Right lobe of liver (tissue), 6 donors: ENCODE data around the gene NCMAP. TPM values are rescaled to one million over a fixed set of nuclear protein-coding genes. Genes with fewer than 3 reads are reported as not detected.

Experiments used
- ATAC-seq, 4 donors: fragments of 200-7000 bp; cut with Tn5 transposase; one replicate each; pipeline ENCODE4 v1.9.1; 2020; ENCODE audit warnings: mild to moderate bottlenecking in 4 of 4, moderate library complexity in 4 of 4
- DNase-seq, 3 donors: peaks; one replicate each; pipeline ENCODE4 v3.0.0-alpha.2; 2020
- H3K27ac ChIP-seq, 3 donors: fragments of 200-600 bp; one replicate each; pipeline ENCODE4 v1.8.0; 2022
- H3K27me3 ChIP-seq, 2 donors: fragments of 200-600 bp; one replicate each; pipeline ENCODE4 v1.8.0; 2022
- H3K36me3 ChIP-seq, 4 donors: fragments of 200-600 bp; sonication (generic) in 1 of 4; one replicate each; pipeline versions ENCODE4 v1.5.1 to v1.8.0; 2017 to 2022; ENCODE audit warnings: control low read depth in 1 of 4
- H3K4me1 ChIP-seq, 4 donors: fragments of 200-600 bp; sonication (generic) in 1 of 4; one replicate each; pipeline versions ENCODE4 v1.5.1 to v1.8.0; 2017 to 2022; ENCODE audit warnings: control low read depth in 1 of 4
- H3K4me3 ChIP-seq, 3 donors: fragments of 200-600 bp; one replicate each; pipeline ENCODE4 v1.8.0; 2022
- H3K9me3 ChIP-seq, 4 donors: fragments of 200-600 bp; sonication (generic) in 1 of 4; one replicate each; pipeline versions ENCODE4 v1.5.1 to v1.8.0; 2017 to 2022; ENCODE audit warnings: control low read depth in 1 of 4
- CTCF ChIP-seq, 4 donors: fragments of 200-600 bp in 3 of 4; fragments of 450-650 bp in 1 of 4; IDR thresholded peaks; one replicate each; pipeline versions ENCODE4 v1.5.1 to v1.8.0; 2016 to 2022; ENCODE audit warnings: antibody characterized with exemption in 4 of 4, mild to moderate bottlenecking in 2 of 4
- POLR2A ChIP-seq: fragments of 450-650 bp; IDR thresholded peaks from one replicate; pipeline ENCODE4 v1.6.1; 2017; ENCODE audit warnings: antibody characterized with exemption, mild to moderate bottlenecking
- WGBS: methylation state at CpG from one replicate; pipeline ENCODE4 v1.1.6; 2018; ENCODE audit warnings: low coverage, low lambda C conversion rate; ENCODE audit not compliant: insufficient coverage; ENCODE audit errors: missing lambda C conversion rate; 5-methylcytosine and 5-hydroxymethylcytosine counted together
- intact Hi-C, 2 donors: fragments of 100-400 bp; cut with DNase I; formaldehyde crosslinking; loops; one replicate each; pipeline versions ENCODE4 v1.11.2 to v1.14.1; 2022
- total RNA-seq, 6 experiments: library from RNA; depleted of rRNA in 2 of 6; stranded (reverse); fragments of >200 nt in 2 of 6; fragmentation: NEBNext Ultra II Directional in 3 of 6; extraction: Animal tissue kit (Norgen Biotek cat#: 25700) in 3 of 6; gene quantifications; one replicate each; pipeline versions ENCODE4 v1.1.0 to v1.2.4, GENCODE V29; 2016 to 2023
- donor health status: DM: no; HTN: yes; CAD: no.
- donor health status: DM: no; HTN: no; CAD: no.
- donor health status: DM: no; HTN: no; CAD: no.
- donor health status: DM: no; HTN: yes; CAD: no.
- donor health status: DM: no; HTN: yes; CAD: no.

Gene NCMAP
- total RNA-seq, 6 experiments from 2014 or later: 0.81 to 2.6 (median 0.99) TPM

- peak; percentile 97 to 99 (median 98) for ATAC-seq
- H3K27ac ChIP-seq: peak overlapping the region; percentile 8 to 92 (median 85)
- H3K4me3 ChIP-seq: no peak overlapping the region
- no peaks in the 10 kb centered on the region for H3K36me3 ChIP-seq
- WGBS: 16% methylated on average over 6 of the region's 17 CpGs
- TF ChIP-seq POLR2A (no peak), CTCF (IDR thresholded peaks at IDR 0.05) (peak; percentile 28 to 32 (median 30))
- peak; percentile 76 to 92 (median 91) for DNase-seq
- intact Hi-C loops: no loop called here
- H3K4me1 ChIP-seq: peaks cover 0 to 25% (median 10%) of the 10 kb centered on the region in 4 donors
- no peaks in the 10 kb centered on the region for H3K9me3 ChIP-seq
- H3K27me3 ChIP-seq: no peaks in the 10 kb centered on the region
Measured at GRCh38 chr1:24567792-24568388, 12.0 kb downstream of the NCMAP start.

GRCh38 chr1:24568475-24568874 lies 12.6 kb downstream of the NCMAP start:
- no peaks in the 10 kb centered on the region for H3K36me3 ChIP-seq
- peaks cover 0 to 25% (median 10%) of the 10 kb centered on the region in 4 donors for H3K4me1 ChIP-seq
- no peaks in the 10 kb centered on the region for H3K9me3 ChIP-seq
- intact Hi-C loops: no loop called here
- DNase-seq (no peak), ATAC-seq (no peak)
- TF ChIP-seq POLR2A (no peak), CTCF (IDR thresholded peaks at IDR 0.05) (no peak)
- no peak overlapping the region for H3K4me3 ChIP-seq
- H3K27me3 ChIP-seq: no peaks in the 10 kb centered on the region
- peak overlapping the region in 2 of 3 donors; percentile 85 to 92 for H3K27ac ChIP-seq
- 14% methylated on average over 1 of the region's 2 CpGs for WGBS

- TF ChIP-seq CTCF (IDR thresholded peaks at IDR 0.05): no peak
- Histone ChIP-seq H3K36me3 (no peaks in the 10 kb centered on the region), H3K27ac (no peak overlapping the region), H3K4me3 (no peak overlapping the region), H3K27me3 (no peaks in the 10 kb centered on the region), H3K9me3 (no peaks in the 10 kb centered on the region), H3K4me1 (peaks cover 0 to 25% (median 10%) of the 10 kb centered on the region in 4 donors)
- ATAC-seq: peak in 1 of 4 donors; percentile 5
- intact Hi-C loops: no loop called here
- no peak for DNase-seq
- 56% methylated on average over 8 of the region's 10 CpGs for WGBS
Measured at GRCh38 chr1:24570265-24571125, 14.6 kb downstream of the NCMAP start.

- WGBS: 55% methylated on average over 4 of the region's 9 CpGs
- intact Hi-C loops: no loop called here
- H3K36me3 ChIP-seq: no peaks in the 10 kb centered on the region
Measured at GRCh38 chr1:24572301-24572700, 16.4 kb downstream of the NCMAP start.

More at GRCh38 chr1:24572301-24572700, 16.4 kb downstream of the NCMAP start:
- DNase-seq (no peak), ATAC-seq (no peak)
- H3K27me3 ChIP-seq: no peaks in the 10 kb centered on the region
- no peak for TF ChIP-seq CTCF (IDR thresholded peaks at IDR 0.05)
- no peak for TF ChIP-seq POLR2A
- peaks cover 0 to 25% (median 10%) of the 10 kb centered on the region in 4 donors for H3K4me1 ChIP-seq
- H3K9me3 ChIP-seq: no peaks in the 10 kb centered on the region
- H3K27ac ChIP-seq: no peak overlapping the region
- no peak overlapping the region for H3K4me3 ChIP-seq
